ENCODE measurements around the gene TNIP1.

Gene TNIP1

DNA sequence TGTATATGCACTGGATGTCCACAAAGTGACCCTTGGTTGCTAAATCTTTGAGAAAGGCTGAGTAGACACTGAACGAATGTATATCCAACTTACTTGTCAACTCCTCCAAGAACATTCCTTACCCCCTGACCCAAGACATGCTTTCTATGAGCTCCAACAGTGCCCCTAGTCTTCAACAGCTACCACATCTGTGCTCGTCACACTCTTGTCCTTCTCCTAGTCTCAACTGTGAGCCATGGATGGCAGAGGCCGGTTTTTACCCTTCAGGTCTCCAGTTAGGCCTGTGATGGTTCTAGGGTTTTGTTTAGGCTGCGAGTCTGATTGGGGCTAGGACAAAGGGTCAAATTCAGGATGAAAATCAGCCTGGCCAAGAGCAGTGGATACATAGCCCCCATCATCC, 79.4 kb downstream of the TNIP1 start:
- no peak for DNase-seq (ENCODE audit: low spot score)

DNA sequence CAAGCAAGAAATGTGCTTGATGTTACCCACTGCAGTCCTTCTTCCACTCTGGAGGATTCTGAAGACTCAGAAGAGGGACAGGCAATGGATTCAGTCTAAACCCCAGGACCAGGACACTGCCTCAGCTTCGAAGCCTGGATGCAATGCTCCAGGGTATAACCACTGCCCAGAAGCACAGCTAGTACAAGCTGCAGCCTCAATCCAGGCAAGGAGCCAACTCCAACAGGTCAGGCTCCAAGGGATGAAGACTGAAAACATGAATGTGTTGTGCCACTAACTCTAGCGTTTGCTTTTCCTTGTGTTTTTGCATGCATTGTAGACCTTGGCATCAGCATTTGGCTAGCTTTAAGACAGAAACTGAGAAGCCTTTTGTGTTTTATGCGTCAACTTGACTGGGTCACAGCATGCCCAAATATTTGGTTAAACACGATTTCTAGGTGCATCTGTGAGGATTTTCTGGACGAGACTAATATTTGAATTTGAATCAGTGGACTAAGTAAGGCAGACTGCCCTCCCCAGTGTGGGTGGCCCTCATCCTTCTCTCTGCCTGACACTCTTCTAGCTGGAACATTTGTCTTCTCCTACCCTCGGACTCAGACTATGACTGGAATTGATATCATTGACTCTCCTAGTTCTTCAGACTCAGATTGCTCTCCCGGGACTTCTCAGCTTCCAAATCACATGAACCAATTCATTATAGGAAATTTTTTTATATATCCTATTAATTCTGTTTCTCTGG, 81.0 kb downstream of the TNIP1 start:
- no peak for DNase-seq (ENCODE audit: low spot score)

DNA sequence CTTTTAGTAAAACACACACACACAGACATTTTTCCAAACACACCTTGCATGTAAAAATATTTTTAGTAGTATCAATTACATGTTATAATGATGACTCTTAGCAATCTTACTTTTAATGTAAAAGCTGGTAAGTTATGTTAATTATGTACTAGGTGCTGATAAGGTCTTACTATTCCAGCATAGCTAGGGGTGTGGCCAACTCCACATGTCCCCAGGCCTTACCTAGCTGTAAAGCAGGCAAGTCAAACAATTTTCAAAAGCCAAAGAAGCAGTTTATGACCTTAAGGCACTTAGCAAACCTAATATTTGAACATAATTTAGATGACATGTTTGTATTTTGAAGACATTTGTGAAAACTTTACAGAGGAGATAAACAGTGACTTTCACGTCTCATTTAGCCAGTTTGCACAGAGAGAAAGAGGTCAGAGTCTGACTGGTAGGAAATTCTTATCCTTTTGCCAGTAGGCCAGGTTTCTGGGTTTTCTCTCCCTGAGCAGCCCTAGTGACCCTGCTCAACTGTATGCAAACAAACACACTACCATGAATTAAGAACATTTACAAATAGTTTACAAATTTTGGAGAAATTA, 86.9 kb downstream of the TNIP1 start:
- no peak for DNase-seq (ENCODE audit: low spot score)

DNA sequence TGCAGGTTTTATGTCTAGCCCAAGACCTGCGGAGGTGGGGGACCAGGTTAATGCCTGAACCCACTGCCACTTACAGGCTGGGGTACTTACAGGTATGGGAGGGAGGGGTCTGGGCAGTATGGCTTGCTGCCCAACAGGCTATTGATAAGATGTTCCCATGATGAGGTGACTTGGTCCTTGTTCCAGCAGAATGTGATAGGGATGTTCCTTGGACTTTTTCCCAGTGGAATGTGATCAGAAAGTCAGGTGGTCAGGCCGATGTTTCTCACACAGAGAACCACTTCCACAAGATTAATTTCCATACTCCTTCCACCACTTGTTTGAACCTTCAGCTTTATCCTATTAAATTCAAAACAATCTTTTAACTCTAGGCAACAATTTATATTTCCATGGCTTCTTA, 87.4 kb downstream of the TNIP1 start:
- no peak for DNase-seq (ENCODE audit: low spot score)

DNA sequence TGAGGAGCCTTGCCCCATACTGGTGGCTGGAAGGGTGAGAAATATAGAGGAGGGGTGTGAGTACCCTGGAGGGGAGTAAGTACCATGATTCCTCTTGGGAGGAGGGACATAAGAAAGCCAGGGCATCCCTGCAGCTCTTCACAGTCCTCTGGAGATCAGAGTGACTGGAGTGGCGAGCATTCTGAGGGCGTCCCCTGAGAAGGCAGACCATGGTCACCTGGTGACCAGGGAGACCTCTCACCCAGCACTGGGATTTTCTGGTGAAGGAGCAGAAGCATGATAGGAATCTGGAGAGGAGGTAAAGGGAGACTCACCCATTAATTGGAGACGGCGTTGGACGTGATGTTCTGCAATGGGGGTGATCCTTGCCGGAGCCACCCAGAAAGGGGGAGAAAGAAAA, 88.1 kb downstream of the TNIP1 start:
- no peak for DNase-seq (ENCODE audit: low spot score)

DNA sequence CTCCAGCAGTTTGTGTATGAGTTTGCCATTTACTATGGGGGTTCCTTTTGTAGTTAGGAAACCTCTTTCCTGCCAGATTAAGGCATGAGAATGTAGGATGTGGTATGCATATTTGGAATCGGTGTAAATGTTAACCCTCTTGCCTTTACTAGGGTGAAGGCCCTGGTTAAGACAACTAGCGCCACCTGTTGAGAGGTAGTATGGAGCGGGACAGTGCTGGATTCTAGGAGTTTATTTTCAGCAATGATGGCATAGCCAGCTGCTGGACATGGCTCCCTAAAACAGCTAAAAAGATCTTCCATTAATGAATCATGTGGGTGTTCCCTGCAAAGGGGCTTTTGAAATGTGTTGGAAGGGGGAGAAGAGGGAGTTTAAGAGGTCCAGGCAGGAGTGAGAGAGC, 91.1 kb downstream of the TNIP1 start:
- no peak for DNase-seq (ENCODE audit: low spot score)

DNA sequence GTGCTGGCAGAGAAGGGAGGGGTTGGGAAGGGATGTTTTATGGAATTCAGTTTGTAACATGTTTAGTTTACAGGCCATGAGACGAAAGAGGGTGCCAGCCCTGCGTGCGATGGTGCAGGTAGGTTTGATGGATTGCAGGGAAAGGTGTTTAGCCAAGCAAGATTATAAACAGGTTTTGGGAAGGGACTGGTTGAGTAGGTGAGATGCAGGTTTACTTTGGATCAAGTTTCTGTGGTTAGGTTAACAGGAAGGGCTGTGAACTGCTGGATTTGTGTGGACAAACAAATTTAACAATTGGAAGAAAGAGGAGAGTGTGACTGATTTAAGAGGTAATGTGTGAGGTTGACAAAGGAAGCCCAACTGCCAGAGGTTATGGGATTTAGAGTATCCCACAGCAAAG, 93.1 kb downstream of the TNIP1 start:
- DNase-seq (ENCODE audit: low spot score), result no peak

All from CD4-positive, alpha-beta T cell treated with Interleukin-2 at 100 ng/mL for 4 hours (primary cell).